Measurements from ENCODE around the gene SARDH.

GRCh38 chr9:133775951-133776905 is 38.1 kb upstream of the SARDH start:
- TF ChIP-seq FOXJ3 (CRISPR knock-in tag; IDR thresholded peaks at IDR 0.05; ENCODE audit: borderline replicate concordance) = no peak
- no peak for TF ChIP-seq HDAC2 (CRISPR knock-in tag; IDR thresholded peaks at IDR 0.05)
- TF ChIP-seq PRPF4 (IDR thresholded peaks at IDR 0.05; ENCODE audit: low read depth, low read length, poor library complexity, severe bottlenecking) = no peak
- TF ChIP-seq CTCF (CRISPR knock-in tag; IDR thresholded peaks at IDR 0.05) = no peak
- no peak for TF ChIP-seq UBTF (CRISPR knock-in tag; IDR thresholded peaks at IDR 0.05)
- no peak for TF ChIP-seq NR3C1 (CRISPR knock-in tag; IDR thresholded peaks at IDR 0.05)
- no peak for TF ChIP-seq NFIC (IDR thresholded peaks at IDR 0.05; ENCODE audit: low read length)
